Renal cortex interstitium (tissue), 11 donors: Measurements from ENCODE around the gene NEK3. TPM values are rescaled to one million over a fixed set of nuclear protein-coding genes. Genes with fewer than 3 reads are reported as not detected.
"Not testable (repeated sequence)": the region's sequence is repeated elsewhere in the genome, so short reads cannot be mapped to it uniquely, and the experiment has no call there.

Experiments
- DNase-seq, 11 donors: peaks; one replicate each; pipeline ENCODE4 v3.0.0-alpha.2; 2013; ENCODE audit warnings: low read depth in 9 of 11, low spot score in 4 of 11; ENCODE audit errors: extremely low read depth in 1 of 11
- polyA plus RNA-seq, 3 donors: library from polyadenylated mRNA; unstranded; fragments of 120-200 nt; gene quantifications; one replicate each; pipeline ENCODE4 v1.2.1, GENCODE V29; 2013; ENCODE audit not compliant: insufficient read length in 3 of 3

NEK3 gene
- polyA plus RNA-seq, 3 donors = 29.1 to 40.3 (median 37.3) TPM

DNA sequence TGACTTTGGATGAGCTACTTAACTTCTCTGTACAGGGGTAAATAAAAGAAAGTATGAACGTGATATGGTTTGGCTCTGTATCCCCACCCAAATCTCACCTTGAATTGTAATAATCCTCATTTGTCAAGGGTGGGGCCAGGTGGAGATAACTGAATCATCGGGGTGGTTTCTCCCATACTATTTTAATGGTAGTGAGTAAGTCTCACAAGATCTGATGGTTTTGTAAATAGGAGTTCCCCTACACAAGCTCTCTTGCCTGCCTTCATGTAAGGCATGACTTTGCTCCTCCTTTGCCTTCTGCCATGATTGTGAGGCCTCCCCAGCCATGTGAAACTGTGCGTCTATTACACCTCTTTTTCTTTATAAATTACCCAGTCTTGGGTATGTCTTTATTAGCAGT lies 74.4 kb downstream of the NEK3 start:
- DNase-seq = not testable (repeated sequence)

Other genes starting within 250 kb of the NEK3 start
- 10 to 100 TPM; 17.7 to 19.0 (median 18.3) TPM for gene ATP7B, start 148.1 kb downstream of the NEK3 start, polyA plus RNA-seq
- 10 to 100 TPM; 28.8 to 36.8 (median 32.6) TPM for gene ALG11, start 147.2 kb downstream of the NEK3 start, polyA plus RNA-seq
- gene UTP14C, start 134.9 kb downstream of the NEK3 start, polyA plus RNA-seq = 10 to 100 TPM; 32.1 to 37.4 (median 36.6) TPM
- 1 to 10 TPM; 3.0 to 6.4 (median 4.3) TPM for gene NEK5, start 30.5 kb downstream of the NEK3 start, polyA plus RNA-seq
- 1 to 10 TPM; 6.5 to 7.3 (median 7.1) TPM for gene THSD1, start 246.6 kb upstream of the NEK3 start, polyA plus RNA-seq